Fibroblast of lung (primary cell): ENCODE data around the gene CXorf66. TPM values are rescaled to one million over a fixed set of nuclear protein-coding genes. Genes with fewer than 3 reads are reported as not detected.

Experiments used
- DNase-seq, 2 donors: peaks; one replicate each; pipeline versions ENCODE4 v3.0.0 to v3.0.0-alpha.2; 2010; ENCODE audit warnings: low read depth in 2 of 2
- H2AFZ ChIP-seq: 2 replicates; pipeline ENCODE4 v1.5.1; 2012; ENCODE audit warnings: low read length, control low read depth, inconsistent platforms
- H3K27ac ChIP-seq: 2 replicates; pipeline ENCODE4 v1.5.1; 2011; ENCODE audit warnings: low read length, control low read depth; ENCODE audit not compliant: insufficient read depth
- H3K27me3 ChIP-seq: 2 replicates; pipeline ENCODE4 v1.5.1; 2011; ENCODE audit warnings: mild to moderate bottlenecking, low read length; ENCODE audit not compliant: control insufficient read depth, insufficient read depth
- H3K36me3 ChIP-seq: 2 replicates; pipeline ENCODE4 v1.5.1; 2011; ENCODE audit warnings: low read length; ENCODE audit not compliant: control insufficient read depth, insufficient read depth
- H3K4me1 ChIP-seq: 2 replicates; pipeline ENCODE4 v1.5.1; 2011; ENCODE audit warnings: low read length; ENCODE audit not compliant: control insufficient read depth, insufficient read depth; ENCODE audit errors: extremely low read depth
- H3K4me2 ChIP-seq: 2 replicates; pipeline ENCODE4 v1.5.1; 2011; ENCODE audit warnings: low read length, control low read depth; ENCODE audit not compliant: insufficient read depth; ENCODE audit errors: extremely low read depth
- H3K4me3 ChIP-seq, 4 experiments: fragments of 200-600 bp in 1 of 4; sonication (generic) in 1 of 4; replicated peaks in 1 of 4; 2 replicates each; pipeline ENCODE4 v1.5.1; 2011 to 2016; ENCODE audit warnings: low read length in 4 of 4, low read depth in 3 of 4, mild to moderate bottlenecking in 3 of 4, control low read depth in 2 of 4, inconsistent platforms in 1 of 4, mixed read lengths in 1 of 4; ENCODE audit not compliant: insufficient read depth in 1 of 4; ENCODE audit errors: control extremely low read depth in 1 of 4
- H3K79me2 ChIP-seq: 2 replicates; pipeline ENCODE4 v1.5.1; 2012; ENCODE audit warnings: mild to moderate bottlenecking, low read length, inconsistent platforms; ENCODE audit not compliant: control insufficient read depth, insufficient read depth
- H3K9ac ChIP-seq: 2 replicates; pipeline ENCODE4 v1.5.1; 2011; ENCODE audit warnings: mild to moderate bottlenecking, low read length, control low read depth; ENCODE audit not compliant: insufficient read depth
- H3K9me3 ChIP-seq: 2 replicates; pipeline ENCODE4 v1.5.1; 2012; ENCODE audit warnings: low read depth, low read length; ENCODE audit not compliant: control insufficient read depth, insufficient read depth
- H4K20me1 ChIP-seq: 2 replicates; pipeline ENCODE4 v1.5.1; 2011; ENCODE audit warnings: low read length; ENCODE audit not compliant: control insufficient read depth, insufficient read depth; ENCODE audit errors: extremely low read depth
- EZH2 ChIP-seq: IDR thresholded peaks from 2 replicates; pipeline ENCODE4 v1.5.1; 2012; ENCODE audit warnings: low read length, control low read depth, mild to moderate bottlenecking; ENCODE audit errors: missing control alignments
- polyA plus RNA-seq, 2 donors: library from polyadenylated mRNA; depleted of rRNA in 1 of 2; stranded (reverse) in 1 of 2; unstranded in 1 of 2; fragments of >200 nt; gene quantifications; 2 replicates each; pipeline ENCODE4 v1.2.1, GENCODE V29; 2011 to 2012; ENCODE audit warnings: missing spikeins in 1 of 2
- total RNA-seq: library from RNA; depleted of rRNA; stranded (reverse); fragments of >200 nt; gene quantifications from 2 replicates; pipeline ENCODE4 v1.2.1, GENCODE V29; 2014
- TF ChIP-seq, protein P1 (sequence below), 2 donors: IDR thresholded peaks in 1 of 2; conservative IDR thresholded peaks in 1 of 2; 1 replicate in 1 of 2; 2 replicates in 1 of 2; pipeline ENCODE4 v1.5.1; 2011 to 2012; ENCODE audit warnings: low read length in 2 of 2, control low read depth in 1 of 2, inconsistent platforms in 1 of 2, low read depth in 1 of 2, mild to moderate bottlenecking in 1 of 2

The CXorf66 gene
- total and polyA plus RNA-seq, 2 donors (not counting 1 experiment from before 2014, with no cell fraction given) = not detected

DNA sequence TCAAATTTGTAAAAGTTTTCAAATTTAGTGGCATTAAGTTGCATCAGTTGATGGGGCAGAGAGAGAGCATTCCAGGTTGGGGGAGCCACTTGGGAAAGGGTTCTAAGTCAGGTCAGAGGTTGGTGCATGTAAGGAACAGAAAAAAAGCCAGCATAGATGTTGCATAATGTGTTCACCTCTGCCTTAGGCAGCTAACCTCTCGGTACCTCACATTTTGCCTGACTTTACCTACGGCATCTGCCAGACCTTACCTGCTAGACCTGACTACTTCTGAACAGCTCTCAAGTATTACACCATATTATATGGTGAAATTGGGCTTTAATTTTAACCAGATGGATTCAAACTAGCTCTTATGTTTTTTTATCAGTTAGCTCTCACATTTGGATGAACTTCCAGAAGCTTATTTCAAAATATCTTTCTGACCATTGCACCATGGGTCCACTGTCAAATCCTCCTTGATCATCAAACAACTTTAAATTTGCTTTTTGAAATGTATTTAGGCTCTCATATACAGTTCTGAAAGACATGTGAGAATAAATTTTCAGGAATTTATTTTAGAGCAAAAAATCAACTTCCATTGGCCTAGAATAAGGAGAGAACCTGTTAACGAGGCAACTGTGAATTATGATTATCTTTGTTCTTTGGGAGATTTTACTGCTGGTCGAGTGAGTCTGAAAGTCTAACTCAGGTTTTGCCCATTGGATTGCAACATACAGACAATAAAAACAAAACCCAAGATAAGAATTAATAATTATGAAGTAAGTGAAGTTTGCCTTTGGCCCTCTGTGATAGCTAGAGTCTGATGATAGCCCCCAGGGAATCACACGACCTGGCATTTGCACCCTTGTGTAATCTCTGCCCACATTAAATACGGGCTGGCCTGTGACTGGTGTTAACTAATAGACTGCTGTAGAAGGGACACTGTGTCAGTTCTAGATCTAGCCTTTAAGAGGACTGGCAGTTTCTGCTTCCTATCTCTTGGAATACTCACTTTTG lies 7.6 kb upstream of the CXorf66 start:
- Histone ChIP-seq H3K27me3 (no peaks in the 10 kb centered on the region), H3K27ac (no peak overlapping the region), H3K9ac (no peak overlapping the region), H3K36me3 (no peaks in the 10 kb centered on the region), H3K4me1 (no peaks in the 10 kb centered on the region), H3K4me3 (no peak overlapping the region), H4K20me1 (no peaks in the 10 kb centered on the region), H3K9me3 (no peaks in the 10 kb centered on the region), H3K4me2 (no peak overlapping the region), H3K79me2 (no peaks in the 10 kb centered on the region), H2AFZ (no peak overlapping the region)
- TF ChIP-seq, protein P1, sequence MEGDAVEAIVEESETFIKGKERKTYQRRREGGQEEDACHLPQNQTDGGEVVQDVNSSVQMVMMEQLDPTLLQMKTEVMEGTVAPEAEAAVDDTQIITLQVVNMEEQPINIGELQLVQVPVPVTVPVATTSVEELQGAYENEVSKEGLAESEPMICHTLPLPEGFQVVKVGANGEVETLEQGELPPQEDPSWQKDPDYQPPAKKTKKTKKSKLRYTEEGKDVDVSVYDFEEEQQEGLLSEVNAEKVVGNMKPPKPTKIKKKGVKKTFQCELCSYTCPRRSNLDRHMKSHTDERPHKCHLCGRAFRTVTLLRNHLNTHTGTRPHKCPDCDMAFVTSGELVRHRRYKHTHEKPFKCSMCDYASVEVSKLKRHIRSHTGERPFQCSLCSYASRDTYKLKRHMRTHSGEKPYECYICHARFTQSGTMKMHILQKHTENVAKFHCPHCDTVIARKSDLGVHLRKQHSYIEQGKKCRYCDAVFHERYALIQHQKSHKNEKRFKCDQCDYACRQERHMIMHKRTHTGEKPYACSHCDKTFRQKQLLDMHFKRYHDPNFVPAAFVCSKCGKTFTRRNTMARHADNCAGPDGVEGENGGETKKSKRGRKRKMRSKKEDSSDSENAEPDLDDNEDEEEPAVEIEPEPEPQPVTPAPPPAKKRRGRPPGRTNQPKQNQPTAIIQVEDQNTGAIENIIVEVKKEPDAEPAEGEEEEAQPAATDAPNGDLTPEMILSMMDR (conservative IDR thresholded peaks at IDR 0.05 in 1 of 2, IDR thresholded peaks at IDR 0.05 in 1 of 2; ENCODE audit: low read depth in 1 of 2, low read length in 2 of 2) = no peak
- TF ChIP-seq EZH2 = no peak
- DNase-seq = no peak

DNA sequence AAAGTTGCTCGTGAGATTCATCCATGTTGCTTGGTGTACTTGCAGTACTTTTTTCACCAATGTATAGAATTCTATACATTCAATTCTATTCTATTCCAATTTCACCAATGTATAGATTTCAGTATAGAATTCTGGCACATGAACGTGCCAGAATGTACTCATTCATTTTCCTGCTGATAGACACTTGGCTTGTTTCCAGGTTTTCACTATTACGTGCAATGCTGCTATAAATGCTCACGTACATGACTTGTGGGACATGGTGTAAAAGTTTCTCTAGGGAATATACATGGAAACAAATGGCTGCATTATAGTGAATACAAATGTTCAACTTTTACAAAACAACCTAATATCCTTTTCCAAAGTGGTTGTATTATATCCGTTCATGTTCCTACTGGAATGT lies 6.8 kb upstream of the CXorf66 start:
- Histone ChIP-seq H3K9ac (no peak overlapping the region), H3K4me2 (no peak overlapping the region), H3K9me3 (no peaks in the 10 kb centered on the region), H3K79me2 (no peaks in the 10 kb centered on the region), H3K4me3 (no peak overlapping the region), H2AFZ (no peak overlapping the region), H3K36me3 (no peaks in the 10 kb centered on the region), H3K27ac (no peak overlapping the region), H3K4me1 (no peaks in the 10 kb centered on the region), H4K20me1 (no peaks in the 10 kb centered on the region), H3K27me3 (no peaks in the 10 kb centered on the region)
- TF ChIP-seq EZH2 = no peak
- TF ChIP-seq, protein P1 (conservative IDR thresholded peaks at IDR 0.05 in 1 of 2, IDR thresholded peaks at IDR 0.05 in 1 of 2; ENCODE audit: low read depth in 1 of 2, low read length in 2 of 2) = no peak
- no peak for DNase-seq

DNA sequence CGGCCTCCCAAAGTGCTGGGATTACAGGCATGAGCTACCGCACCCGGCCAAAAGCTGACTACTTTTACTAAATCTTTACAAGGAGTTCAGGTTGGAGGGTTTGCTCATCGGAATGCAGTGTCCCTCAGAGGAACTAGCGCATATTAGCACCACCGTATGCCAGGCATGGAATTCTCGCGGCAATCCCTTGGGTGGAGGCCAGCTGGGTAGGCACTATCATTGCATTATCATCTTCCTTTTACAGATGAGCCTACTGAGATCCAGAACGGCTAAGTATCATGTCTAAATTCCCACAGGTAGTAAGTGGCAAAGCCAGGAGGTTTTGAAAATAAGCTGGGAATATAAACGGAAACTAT lies 6.1 kb upstream of the CXorf66 start:
- TF ChIP-seq EZH2 = no peak
- TF ChIP-seq, protein P1 (conservative IDR thresholded peaks at IDR 0.05 in 1 of 2, IDR thresholded peaks at IDR 0.05 in 1 of 2; ENCODE audit: low read depth in 1 of 2, low read length in 2 of 2) = no peak
- Histone ChIP-seq H3K9ac (no peak overlapping the region), H3K27me3 (no peaks in the 10 kb centered on the region), H3K27ac (no peak overlapping the region), H2AFZ (no peak overlapping the region), H3K4me1 (no peaks in the 10 kb centered on the region), H3K4me2 (no peak overlapping the region), H3K36me3 (no peaks in the 10 kb centered on the region), H3K79me2 (no peaks in the 10 kb centered on the region), H4K20me1 (no peaks in the 10 kb centered on the region), H3K9me3 (no peaks in the 10 kb centered on the region), H3K4me3 (no peak overlapping the region)
- DNase-seq = no peak
